Smooth muscle cell of the coronary artery (primary cell): ENCODE data around the gene GNG12. TPM values are rescaled to one million over a fixed set of nuclear protein-coding genes. Genes with fewer than 3 reads are reported as not detected.

Source experiments
- total RNA-seq: library from RNA; depleted of rRNA; stranded (reverse); fragments of >200 nt; gene quantifications from 2 replicates; pipeline ENCODE4 v1.2.3, GENCODE V29; 2014; ENCODE audit warnings: low replicate concordance

The GNG12 gene
- 70.4 and 130 TPM in 2 replicates for total RNA-seq

DNA sequence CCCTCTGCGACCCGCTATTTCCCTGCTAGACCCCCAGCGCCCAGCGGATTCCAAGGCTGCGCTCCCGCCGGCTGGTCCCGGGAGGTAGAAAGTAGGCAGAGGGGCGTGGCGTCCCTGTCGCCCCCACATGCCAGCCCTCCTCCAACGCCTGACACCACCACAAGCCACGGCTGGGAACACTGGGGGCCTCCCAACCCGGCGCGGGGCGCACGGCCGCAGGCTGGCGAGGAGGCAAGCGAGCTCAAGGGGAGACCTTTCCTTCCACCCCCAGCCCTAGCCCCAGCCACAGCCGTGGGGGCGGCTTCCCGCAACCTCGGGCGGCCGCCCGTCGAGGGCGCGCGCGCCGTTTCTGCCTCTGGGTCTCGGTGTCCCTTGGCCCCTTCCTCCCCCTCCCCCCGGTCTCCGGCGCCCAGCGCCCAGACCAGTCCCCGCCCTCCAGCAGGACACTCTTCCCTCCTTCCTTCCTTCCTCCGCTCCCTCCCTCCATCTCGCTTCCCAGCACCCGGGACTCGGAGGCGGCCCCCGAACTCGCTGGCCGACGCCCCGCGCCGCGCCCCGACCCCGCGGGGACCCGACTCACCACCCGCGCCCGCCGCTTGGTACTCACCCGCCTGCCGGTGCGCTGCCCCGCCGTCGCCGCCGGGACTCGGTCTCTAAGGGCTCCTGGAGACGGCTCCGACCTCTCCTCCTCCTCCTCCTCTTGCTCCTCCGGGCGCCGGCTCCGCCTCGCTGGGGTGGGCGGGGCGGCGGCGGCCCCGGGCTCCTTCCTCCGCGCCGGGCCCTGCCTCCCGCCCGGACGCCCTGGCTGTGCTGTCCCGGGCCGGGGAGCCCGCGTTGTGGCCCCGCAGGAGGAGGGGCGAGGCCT, at the start of gene GNG12:
Gene GNG12, minus strand, starts transcription at position 731 of the 865 bp plus-strand sequence. CDS start 125,781 bp downstream, outside the sequence.

DNA sequence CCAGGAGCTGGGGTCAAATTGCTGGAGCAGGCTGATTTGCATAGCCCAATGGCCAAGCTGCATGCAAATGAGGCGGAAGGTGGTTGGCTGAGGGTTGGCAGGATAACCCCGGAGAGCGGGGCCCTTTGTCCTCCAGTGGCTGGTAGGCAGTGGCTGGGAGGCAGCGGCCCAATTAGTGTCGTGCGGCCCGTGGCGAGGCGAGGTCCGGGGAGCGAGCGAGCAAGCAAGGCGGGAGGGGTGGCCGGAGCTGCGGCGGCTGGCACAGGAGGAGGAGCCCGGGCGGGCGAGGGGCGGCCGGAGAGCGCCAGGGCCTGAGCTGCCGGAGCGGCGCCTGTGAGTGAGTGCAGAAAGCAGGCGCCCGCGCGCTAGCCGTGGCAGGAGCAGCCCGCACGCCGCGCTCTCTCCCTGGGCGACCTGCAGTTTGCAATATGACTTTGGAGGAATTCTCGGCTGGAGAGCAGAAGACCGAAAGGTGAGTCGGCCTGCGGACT, 148.2 kb downstream of the GNG12 start, which contains the start of gene GADD45A:
Gene GADD45A, plus strand, starts transcription at position 135 of the 491 bp plus-strand sequence. Its CDS starts 294 bp downstream, at position 429.

Other genes with a start within 250 kb of the GNG12 start
- 46.2 and 62.1 TPM in 2 replicates for gene GADD45A, start 148.3 kb downstream of the GNG12 start, total RNA-seq
- gene DIRAS3, start 217.2 kb upstream of the GNG12 start, total RNA-seq, result 2.9 and 3.8 TPM in 2 replicates